Measurements from ENCODE around the gene LINC00237. TPM values are rescaled to one million over a fixed set of nuclear protein-coding genes. Genes with fewer than 3 reads are reported as not detected.

Gene LINC00237
- total RNA-seq, 3 donors from 2014 or later = not detected

- Histone ChIP-seq H3K9me3 (no peaks in the 10 kb centered on the region), H3K4me1 (ENCODE audit: low read depth) (no peaks in the 10 kb centered on the region), H3K36me3 (ENCODE audit: low read depth) (no peaks in the 10 kb centered on the region), H3K4me3 (no peak overlapping the region)
- ATAC-seq (no peak), DNase-seq (no peak)
- intact Hi-C loops (cut with DNase I, micrococcal nuclease) = no loop called here
- no peak for TF ChIP-seq CTCF (IDR thresholded peaks at IDR 0.05)
These were observed 31.4 kb downstream of the LINC00237 start for GRCh38 chr20:21074605-21075336.

- Histone ChIP-seq H3K9me3 (no peaks in the 10 kb centered on the region), H3K36me3 (ENCODE audit: low read depth) (no peaks in the 10 kb centered on the region), H3K4me3 (no peak overlapping the region), H3K4me1 (ENCODE audit: low read depth) (no peaks in the 10 kb centered on the region)
- DNase-seq (no peak), ATAC-seq (no peak)
- no peak for TF ChIP-seq CTCF (IDR thresholded peaks at IDR 0.05)
- intact Hi-C loops (cut with DNase I, micrococcal nuclease) = no loop called here
These were observed 38.9 kb downstream of the LINC00237 start for GRCh38 chr20:21067255-21067654.

- intact Hi-C loops (cut with DNase I, micrococcal nuclease) = no loop called here
- ATAC-seq = no peak
These were observed 41.2 kb downstream of the LINC00237 start for GRCh38 chr20:21064924-21065323.

GRCh38 chr20:21063276-21063675 lies 42.9 kb downstream of the LINC00237 start:
- intact Hi-C loops (cut with DNase I, micrococcal nuclease) = no loop called here
- no peaks in the 10 kb centered on the region for H3K4me1 ChIP-seq (ENCODE audit: low read depth)
- no peak overlapping the region for H3K4me3 ChIP-seq
- no peaks in the 10 kb centered on the region for H3K36me3 ChIP-seq (ENCODE audit: low read depth)
- H3K9me3 ChIP-seq = no peaks in the 10 kb centered on the region
- no peak for TF ChIP-seq CTCF (IDR thresholded peaks at IDR 0.05)
- DNase-seq (no peak), ATAC-seq (no peak)

More at GRCh38 chr20:21064924-21065323, 41.2 kb downstream of the LINC00237 start:
- Histone ChIP-seq H3K4me3 (no peak overlapping the region), H3K4me1 (ENCODE audit: low read depth) (no peaks in the 10 kb centered on the region), H3K36me3 (ENCODE audit: low read depth) (no peaks in the 10 kb centered on the region), H3K9me3 (no peaks in the 10 kb centered on the region)
- DNase-seq = no peak
- TF ChIP-seq CTCF (IDR thresholded peaks at IDR 0.05) = no peak

DNA sequence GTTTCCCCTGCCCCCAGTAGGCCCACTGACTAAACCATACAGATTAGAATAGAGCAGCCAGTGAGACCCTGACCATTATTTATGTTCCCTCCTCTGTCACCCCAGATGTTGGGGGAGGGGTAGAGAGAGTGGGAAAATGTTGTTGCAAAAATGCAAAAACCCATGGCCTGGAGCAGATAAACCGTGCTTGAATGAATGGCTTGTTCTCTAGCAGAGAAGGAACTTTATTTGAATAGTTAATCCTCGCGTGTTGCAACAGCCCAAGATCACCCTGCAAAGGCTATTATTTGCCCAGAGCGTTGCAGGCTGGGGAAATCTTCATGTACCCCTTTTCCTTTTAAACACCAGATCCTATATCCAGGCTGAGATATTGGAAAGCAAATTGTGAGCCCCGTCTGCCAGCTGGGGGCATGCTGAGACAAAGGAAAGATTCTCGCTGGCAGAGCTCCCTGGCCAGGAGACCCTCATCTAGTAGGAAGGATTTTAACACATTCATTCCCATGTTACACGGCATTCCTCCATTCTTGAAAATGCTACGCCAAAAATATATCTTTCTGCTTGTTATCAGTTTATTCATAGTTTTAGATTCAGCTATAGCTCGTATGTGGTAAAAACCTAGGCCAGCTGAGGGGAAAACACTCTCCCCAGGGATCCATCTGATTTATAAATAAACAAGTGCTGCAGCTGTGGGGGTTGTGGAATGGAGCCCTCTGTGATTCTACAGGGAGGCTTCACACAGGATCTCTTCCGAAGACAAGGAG lies 53.0 kb downstream of the LINC00237 start:
- H3K4me1 ChIP-seq (ENCODE audit: low read depth) = no peaks in the 10 kb centered on the region
- H3K36me3 ChIP-seq (ENCODE audit: low read depth) = no peaks in the 10 kb centered on the region
- DNase-seq (no peak), ATAC-seq (no peak)
- intact Hi-C loops (cut with DNase I, micrococcal nuclease) = no loop called here
- no peaks in the 10 kb centered on the region for H3K9me3 ChIP-seq
- no peak overlapping the region for H3K4me3 ChIP-seq
- no peak for TF ChIP-seq CTCF (IDR thresholded peaks at IDR 0.05)

Data from mucosa of descending colon (tissue), 3 donors.